Activated CD8-positive, alpha-beta T cell treated with anti-CD3 and anti-CD28 coated beads, Interleukin-2, amount 10 ng/mL, durations not matched to agents 7 days and 5 days (primary cell): ENCODE measurements around the gene XXYLT1. TPM values are rescaled to one million over a fixed set of nuclear protein-coding genes. Genes with fewer than 3 reads are reported as not detected.
"Not testable (repeated sequence)": the region's sequence is repeated elsewhere in the genome, so short reads cannot be mapped to it uniquely, and the experiment has no call there.

Source experiments
- ATAC-seq: fragments of 150-1000 bp; cut with Tn5 transposase; one replicate; pipeline ENCODE4 v1.10.0; 2021; ENCODE audit warnings: moderate library complexity
- CTCF ChIA-PET: fragments of 350-600 bp; sonication (Branson Sonifier 250); formaldehyde crosslinking; loops from one replicate; lab custom pipeline; 2021; ENCODE audit warnings: antibody characterized with exemption; lab: Charles Lee
- POLR2A ChIA-PET: fragments of 350-600 bp; sonication (Branson Sonifier 250); formaldehyde crosslinking; loops from one replicate; lab custom pipeline; 2021; ENCODE audit warnings: antibody characterized with exemption; lab: Charles Lee
- DNase-seq: peaks from one replicate; pipeline ENCODE4 v3.0.0-alpha.2; 2020
- H3K27ac Mint-ChIP-seq: one replicate; pipeline ENCODE4 v1.8.0; 2021; ENCODE audit warnings: mild to moderate bottlenecking, mixed read lengths
- H3K27me3 Mint-ChIP-seq: one replicate; pipeline ENCODE4 v1.8.0; 2021; ENCODE audit warnings: low read depth, mixed read lengths
- H3K36me3 Mint-ChIP-seq: one replicate; pipeline ENCODE4 v1.8.0; 2021; ENCODE audit warnings: low read depth, mixed read lengths
- H3K4me1 Mint-ChIP-seq: one replicate; pipeline ENCODE4 v1.8.0; 2021; ENCODE audit warnings: low read depth, mixed read lengths
- H3K4me3 Mint-ChIP-seq: one replicate; pipeline ENCODE4 v1.8.0; 2021; ENCODE audit warnings: mild to moderate bottlenecking, mixed read lengths
- H3K9me3 Mint-ChIP-seq: one replicate; pipeline ENCODE4 v1.8.0; 2022; ENCODE audit warnings: mixed read lengths; ENCODE audit not compliant: insufficient read depth
- total RNA-seq, 2 experiments: library from RNA; stranded (reverse); gene quantifications; one replicate each; pipeline ENCODE4 v1.2.3, GENCODE V29; 2021

The XXYLT1 gene
- total RNA-seq, 2 experiments from 2014 or later: 10.8 to 13.3 TPM

DNA sequence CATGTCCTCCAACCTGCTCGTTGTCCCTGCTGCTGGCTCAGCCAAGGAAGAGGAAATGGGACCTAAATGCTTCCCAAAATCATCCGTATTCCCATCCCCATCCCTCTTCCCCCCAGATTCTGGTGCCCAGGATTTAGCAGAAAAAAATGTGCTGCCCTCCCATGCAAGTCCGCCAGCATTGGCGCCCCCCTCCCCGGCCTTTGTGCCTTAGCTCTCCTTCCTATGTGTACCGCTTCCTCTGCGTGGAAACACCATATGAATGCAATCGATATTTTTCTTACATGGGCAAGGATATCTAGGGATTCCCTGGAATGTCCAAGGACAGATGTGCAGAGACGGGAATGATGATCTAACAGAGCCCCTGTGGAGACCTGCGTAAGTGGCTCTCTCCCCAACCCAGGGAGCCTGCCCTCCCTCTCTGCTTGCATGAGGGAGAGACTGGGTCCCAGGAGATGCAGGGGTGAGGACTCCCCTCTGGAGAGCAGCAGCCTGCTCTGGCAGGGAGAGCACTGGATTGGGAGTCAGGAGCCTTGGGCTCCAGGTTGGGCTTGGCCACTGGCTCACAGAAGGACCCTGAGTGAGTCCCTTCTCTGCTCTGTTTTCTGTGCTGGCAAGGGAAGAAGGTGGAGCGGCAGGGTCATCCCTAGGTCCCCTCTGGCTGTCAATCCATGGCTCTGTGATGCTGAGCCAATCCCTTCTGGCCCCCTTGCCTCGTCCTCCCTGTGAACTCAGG lies 227.2 kb downstream of the XXYLT1 start:
- H3K36me3 Mint-ChIP-seq: no peaks in the 10 kb centered on the region
- POLR2A ChIA-PET: no interaction called here
- CTCF ChIA-PET: no interaction called here
- H3K27me3 Mint-ChIP-seq: no peaks in the 10 kb centered on the region
- no peak overlapping the region for H3K4me3 Mint-ChIP-seq
- H3K4me1 Mint-ChIP-seq: no peaks in the 10 kb centered on the region
- no peak overlapping the region for H3K27ac Mint-ChIP-seq
- no peak for ATAC-seq
- H3K9me3 Mint-ChIP-seq: no peaks in the 10 kb centered on the region
- no peak for DNase-seq

GRCh38 chr3:195042743-195043606 lies 228.0 kb downstream of the XXYLT1 start:
- ChIA-PET CTCF (interaction anchor here (1.5 kb wide), 1 partner anchor 9 kb away, joined by 3 read pairs; no protein-coding TSS in a partner anchor), POLR2A (no interaction called here)
- DNase-seq (no peak), ATAC-seq (no peak)
- Mint-ChIP-seq H3K27me3 (peaks cover 2% of the 10 kb centered on the region), H3K9me3 (no peaks in the 10 kb centered on the region), H3K4me3 (no peak overlapping the region), H3K4me1 (no peaks in the 10 kb centered on the region), H3K36me3 (no peaks in the 10 kb centered on the region), H3K27ac (no peak overlapping the region)

- H3K9me3 Mint-ChIP-seq: no peaks in the 10 kb centered on the region
- ATAC-seq: no peak
- H3K27me3 Mint-ChIP-seq: peaks cover 9% of the 10 kb centered on the region
- H3K27ac Mint-ChIP-seq: no peak overlapping the region
- POLR2A ChIA-PET: no interaction called here
- H3K36me3 Mint-ChIP-seq: no peaks in the 10 kb centered on the region
- DNase-seq: no peak
- H3K4me3 Mint-ChIP-seq: no peak overlapping the region
- no peaks in the 10 kb centered on the region for H3K4me1 Mint-ChIP-seq
- CTCF ChIA-PET: interaction anchor here (1.5 kb wide), 1 partner anchor 10 kb away, joined by 3 read pairs; no protein-coding TSS in a partner anchor
Measured at GRCh38 chr3:195041871-195042742, 228.9 kb downstream of the XXYLT1 start.

DNA sequence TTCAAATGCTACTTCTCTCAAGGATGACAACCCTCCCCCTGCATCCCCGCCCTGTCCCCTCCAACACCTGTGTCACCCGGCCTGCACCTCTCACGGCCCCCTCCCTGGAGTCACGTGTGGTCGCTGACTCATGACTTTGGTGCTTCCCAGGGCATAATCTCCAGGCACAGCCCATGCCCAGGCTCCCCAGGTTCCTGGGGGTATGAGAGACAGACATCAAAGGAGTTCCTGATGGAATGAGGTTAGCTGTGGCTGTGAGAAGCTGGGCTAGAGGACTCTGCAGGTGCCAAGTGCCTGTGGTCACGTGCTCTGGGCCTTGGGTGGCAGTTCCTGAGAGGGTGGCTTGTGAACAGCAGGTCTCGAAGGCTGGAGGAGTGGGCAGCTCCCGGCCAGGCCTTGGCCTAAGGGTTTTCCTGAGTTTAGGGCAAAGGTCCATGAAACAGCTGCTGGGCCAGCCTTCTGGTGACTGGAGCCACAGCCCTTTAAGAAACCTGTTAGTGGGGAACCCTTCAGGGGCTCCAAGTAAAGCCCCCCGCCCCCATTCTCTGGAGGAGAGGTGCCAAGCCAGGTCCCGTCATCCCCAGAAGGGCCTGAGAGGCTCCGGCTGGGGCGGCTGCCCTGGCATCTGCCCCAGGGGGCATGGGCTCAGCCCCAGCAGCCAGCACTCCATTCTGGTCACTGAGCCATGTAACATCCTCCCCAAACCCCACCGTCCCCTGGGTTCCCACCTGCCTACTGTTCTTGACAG lies 230.0 kb downstream of the XXYLT1 start:
- ChIA-PET POLR2A (no interaction called here), CTCF (no interaction called here)
- Mint-ChIP-seq H3K36me3 (no peaks in the 10 kb centered on the region), H3K9me3 (no peaks in the 10 kb centered on the region), H3K27me3 (peaks cover 9% of the 10 kb centered on the region), H3K4me1 (no peaks in the 10 kb centered on the region), H3K4me3 (no peak overlapping the region), H3K27ac (no peak overlapping the region)
- DNase-seq: no peak
- no peak for ATAC-seq

DNA sequence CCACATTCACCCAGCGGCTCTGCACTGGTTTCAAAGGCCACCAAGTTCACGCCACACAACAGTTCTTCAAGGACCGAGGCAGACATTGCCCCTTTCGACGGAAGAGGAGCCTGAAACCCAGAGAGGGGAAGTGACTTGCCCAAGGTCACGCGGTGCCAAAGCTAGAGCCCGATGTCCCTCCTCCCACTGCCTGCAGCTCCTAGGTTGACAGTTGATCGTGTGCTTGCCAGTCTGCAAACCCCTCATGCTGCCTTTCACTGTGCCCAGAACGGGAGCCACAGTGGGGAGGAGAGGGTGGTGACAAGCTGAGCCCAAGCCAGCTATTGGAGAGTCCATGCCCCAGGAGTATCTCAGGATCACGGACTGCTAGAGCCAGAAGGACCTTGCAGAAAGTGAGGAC lies 230.9 kb downstream of the XXYLT1 start:
- POLR2A ChIA-PET: no interaction called here
- CTCF ChIA-PET: no interaction called here
- H3K4me3 Mint-ChIP-seq: no peak overlapping the region
- no peaks in the 10 kb centered on the region for H3K9me3 Mint-ChIP-seq
- DNase-seq (no peak), ATAC-seq (no peak)
- peaks cover 9% of the 10 kb centered on the region for H3K27me3 Mint-ChIP-seq
- no peak overlapping the region for H3K27ac Mint-ChIP-seq
- H3K36me3 Mint-ChIP-seq: no peaks in the 10 kb centered on the region
- no peaks in the 10 kb centered on the region for H3K4me1 Mint-ChIP-seq

DNA sequence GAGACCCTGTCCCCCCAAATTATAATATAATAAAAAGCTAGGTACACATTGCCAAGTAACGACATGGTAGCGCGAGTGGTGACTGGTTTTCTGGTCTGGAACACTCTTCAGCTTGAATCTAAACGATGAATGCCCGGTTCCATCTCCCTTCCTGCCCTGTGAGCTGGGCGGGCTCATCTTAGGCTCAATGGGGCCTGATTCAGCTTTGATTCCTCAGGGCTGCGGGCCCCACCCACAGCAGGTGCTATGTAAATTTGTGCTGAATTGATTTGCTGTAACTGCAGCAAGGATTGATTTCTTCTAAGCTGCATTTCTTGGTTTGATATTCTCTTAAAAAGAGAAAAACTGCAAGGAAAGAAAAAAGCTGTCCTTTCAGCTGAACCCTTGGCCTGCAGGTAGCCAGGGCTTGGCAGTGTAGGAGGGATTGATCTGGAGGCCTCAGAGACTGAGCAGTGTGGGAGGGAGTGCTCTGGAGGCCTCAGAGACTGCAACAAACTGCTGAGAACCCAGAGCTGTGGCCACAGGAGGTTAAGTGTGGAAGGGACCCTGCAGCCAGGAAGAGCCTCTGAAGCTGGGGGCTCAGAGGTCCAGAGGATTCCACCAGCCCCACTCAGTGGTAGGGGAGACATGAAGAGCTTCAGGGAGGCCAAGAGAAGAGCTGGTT lies 231.6 kb downstream of the XXYLT1 start:
- Mint-ChIP-seq H3K9me3 (no peaks in the 10 kb centered on the region), H3K36me3 (no peaks in the 10 kb centered on the region)

GRCh38 chr3:195038161-195038560 lies 232.8 kb downstream of the XXYLT1 start:
- H3K27ac Mint-ChIP-seq: no peak overlapping the region
- ATAC-seq: no peak
- no peak overlapping the region for H3K4me3 Mint-ChIP-seq
- CTCF ChIA-PET: no interaction called here
- H3K4me1 Mint-ChIP-seq: no peaks in the 10 kb centered on the region
- peaks cover 9% of the 10 kb centered on the region for H3K27me3 Mint-ChIP-seq
- POLR2A ChIA-PET: no interaction called here
- H3K36me3 Mint-ChIP-seq: no peaks in the 10 kb centered on the region
- no peak for DNase-seq
- no peaks in the 10 kb centered on the region for H3K9me3 Mint-ChIP-seq

More for the DNA sequence above, 231.6 kb downstream of the XXYLT1 start:
- ChIA-PET POLR2A (no interaction called here), CTCF (no interaction called here)
- no peak overlapping the region for H3K27ac Mint-ChIP-seq
- no peak for ATAC-seq
- peaks cover 9% of the 10 kb centered on the region for H3K27me3 Mint-ChIP-seq
- H3K4me3 Mint-ChIP-seq: no peak overlapping the region
- no peaks in the 10 kb centered on the region for H3K4me1 Mint-ChIP-seq
- DNase-seq: no peak

GRCh38 chr3:195037586-195037985 lies 233.4 kb downstream of the XXYLT1 start:
- H3K9me3 Mint-ChIP-seq, H3K4me1 Mint-ChIP-seq, H3K4me3 Mint-ChIP-seq, H3K27ac Mint-ChIP-seq, H3K27me3 Mint-ChIP-seq, DNase-seq, H3K36me3 Mint-ChIP-seq, ATAC-seq, POLR2A ChIA-PET: not testable (repeated sequence)
- CTCF ChIA-PET: interaction anchor here (0.8 kb wide), 1 partner anchor 355 kb away, joined by 3 read pairs; no protein-coding TSS in a partner anchor

DNA sequence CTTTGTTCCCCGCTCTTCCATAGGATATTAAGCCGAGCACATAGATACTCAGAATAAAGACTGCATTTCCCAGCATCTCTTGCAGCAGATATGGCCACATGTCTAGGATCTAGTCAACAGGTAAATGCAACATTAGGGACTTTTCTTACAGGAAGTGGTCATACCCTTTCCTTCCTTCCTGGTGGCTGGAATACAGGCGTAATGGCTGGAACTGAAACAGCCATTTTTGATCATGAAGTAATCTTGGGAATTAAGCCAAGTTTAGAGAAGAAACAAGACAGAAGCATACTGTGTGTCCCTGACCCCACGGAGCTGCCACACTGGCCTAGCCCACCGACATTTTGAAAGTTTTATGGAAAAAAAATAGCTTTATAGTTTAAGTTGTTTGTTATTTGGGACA lies 234.0 kb downstream of the XXYLT1 start:
- H3K36me3 Mint-ChIP-seq: no peaks in the 10 kb centered on the region
- no peak for ATAC-seq
- H3K9me3 Mint-ChIP-seq: no peaks in the 10 kb centered on the region
- ChIA-PET POLR2A (no interaction called here), CTCF (interaction anchor here (0.6 to 0.8 kb wide), 2 partner anchors 17 to 355 kb away, joined by 3 read pairs; no protein-coding TSS in a partner anchor)
- no peak overlapping the region for H3K27ac Mint-ChIP-seq
- no peaks in the 10 kb centered on the region for H3K4me1 Mint-ChIP-seq
- H3K27me3 Mint-ChIP-seq: peaks cover 9% of the 10 kb centered on the region
- no peak overlapping the region for H3K4me3 Mint-ChIP-seq
- DNase-seq: no peak

DNA sequence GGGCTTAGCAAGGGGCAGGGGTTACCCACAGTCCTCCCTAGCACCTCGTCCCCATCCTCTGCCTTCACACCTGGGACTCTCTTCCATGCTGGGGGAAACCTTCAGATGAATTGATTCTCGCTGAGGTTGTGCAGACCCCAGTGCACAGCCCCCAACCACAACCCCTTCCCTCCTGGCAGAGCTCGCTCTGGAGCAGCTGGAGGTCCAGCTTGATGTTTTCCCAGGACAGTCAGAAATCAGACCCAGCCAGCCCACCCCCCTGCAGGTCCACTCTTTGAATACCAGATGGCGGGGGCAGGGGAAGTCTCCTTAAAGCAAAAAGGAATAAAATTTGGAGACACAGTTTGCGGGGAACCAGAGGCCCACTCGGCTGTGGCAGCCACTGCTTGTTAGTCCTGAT lies 234.4 kb downstream of the XXYLT1 start:
- CTCF ChIA-PET: interaction anchor here (0.6 to 0.8 kb wide), 2 partner anchors 17 to 354 kb away, joined by 3 read pairs; no protein-coding TSS in a partner anchor
- H3K4me3 Mint-ChIP-seq: no peak overlapping the region

GRCh38 chr3:195036203-195036505 lies 234.8 kb downstream of the XXYLT1 start:
- Mint-ChIP-seq H3K9me3 (no peaks in the 10 kb centered on the region), H3K27ac (no peak overlapping the region), H3K4me3 (no peak overlapping the region), H3K4me1 (no peaks in the 10 kb centered on the region), H3K36me3 (no peaks in the 10 kb centered on the region), H3K27me3 (peaks cover 9% of the 10 kb centered on the region)
- ATAC-seq (no peak), DNase-seq (no peak)
- POLR2A ChIA-PET: no interaction called here
- CTCF ChIA-PET: no interaction called here

More for the DNA sequence above, 234.4 kb downstream of the XXYLT1 start:
- POLR2A ChIA-PET: no interaction called here
- DNase-seq (no peak), ATAC-seq (no peak)
- peaks cover 9% of the 10 kb centered on the region for H3K27me3 Mint-ChIP-seq
- H3K4me1 Mint-ChIP-seq: no peaks in the 10 kb centered on the region
- no peaks in the 10 kb centered on the region for H3K9me3 Mint-ChIP-seq
- no peaks in the 10 kb centered on the region for H3K36me3 Mint-ChIP-seq
- no peak overlapping the region for H3K27ac Mint-ChIP-seq
